ENCODE measurements around the gene PCSK4. TPM values are rescaled to one million over a fixed set of nuclear protein-coding genes. Genes with fewer than 3 reads are reported as not detected.
"Not testable (repeated sequence)": the region's sequence is repeated elsewhere in the genome, so short reads cannot be mapped to it uniquely, and the experiment has no call there.

The PCSK4 gene
- polyA plus RNA-seq, 1 experiment, result 1.3 TPM

GRCh38 chr19:1520203-1520780 is 30.1 kb upstream of the PCSK4 start:
- DNase-seq (ENCODE audit: low read depth), result no peak
- no peak for TF ChIP-seq CTCF (IDR thresholded peaks at IDR 0.05; ENCODE audit: insufficient read depth, low read depth, low read length)
- CTCF ChIA-PET, result no interaction called here
- H3K36me3 ChIP-seq (ENCODE audit: control insufficient read depth, insufficient read depth, low read length), result no peaks in the 10 kb centered on the region
- peaks cover 19% of the 10 kb centered on the region for H3K27me3 ChIP-seq (ENCODE audit: control insufficient read depth, insufficient read depth, low read length)
- POLR2A ChIA-PET, result no interaction called here
- H3K4me3 ChIP-seq (ENCODE audit: low read depth, low read length), result no peak overlapping the region

GRCh38 chr19:1519802-1520201 is 29.7 kb upstream of the PCSK4 start:
- CTCF ChIA-PET, result interaction anchor here (0.8 kb wide), 1 partner anchor 26 kb away, joined by 5 read pairs; no protein-coding TSS in a partner anchor
- POLR2A ChIA-PET, result not testable (repeated sequence)

GRCh38 chr19:1518471-1518870 is 28.3 kb upstream of the PCSK4 start:
- peaks cover 9% of the 10 kb centered on the region for H3K27me3 ChIP-seq (ENCODE audit: control insufficient read depth, insufficient read depth, low read length)
- no peak for TF ChIP-seq CTCF (IDR thresholded peaks at IDR 0.05; ENCODE audit: insufficient read depth, low read depth, low read length)
- ChIA-PET CTCF (interaction anchor here (0.7 kb wide), 1 partner anchor 339 kb away, joined by 3 read pairs; no protein-coding TSS in a partner anchor), POLR2A (no interaction called here)
- DNase-seq (ENCODE audit: low read depth), result no peak
- no peaks in the 10 kb centered on the region for H3K36me3 ChIP-seq (ENCODE audit: control insufficient read depth, insufficient read depth, low read length)
- H3K4me3 ChIP-seq (ENCODE audit: low read depth, low read length), result no peak overlapping the region

More at GRCh38 chr19:1519802-1520201, 29.7 kb upstream of the PCSK4 start:
- H3K27me3 ChIP-seq (ENCODE audit: control insufficient read depth, insufficient read depth, low read length), result peaks cover 16% of the 10 kb centered on the region
- not testable (repeated sequence) for DNase-seq (ENCODE audit: low read depth); H3K36me3 ChIP-seq (ENCODE audit: control insufficient read depth, insufficient read depth, low read length); H3K4me3 ChIP-seq (ENCODE audit: low read depth, low read length)

- no peaks in the 10 kb centered on the region for H3K36me3 ChIP-seq (ENCODE audit: control insufficient read depth, insufficient read depth, low read length)
- no peak for DNase-seq (ENCODE audit: low read depth)
- peaks cover 3% of the 10 kb centered on the region; the same call in 1 of the 2 replicates for H3K27me3 ChIP-seq (ENCODE audit: control insufficient read depth, insufficient read depth, low read length)
- ChIA-PET CTCF (no interaction called here), POLR2A (no interaction called here)
- TF ChIP-seq CTCF (IDR thresholded peaks at IDR 0.05; ENCODE audit: insufficient read depth, low read depth, low read length), result no peak
- H3K4me3 ChIP-seq (ENCODE audit: low read depth, low read length), result no peak overlapping the region
Measured at GRCh38 chr19:1516395-1516753, 26.2 kb upstream of the PCSK4 start.

GRCh38 chr19:1514986-1515721 is 25.0 kb upstream of the PCSK4 start:
- TF ChIP-seq CTCF (IDR thresholded peaks at IDR 0.05; ENCODE audit: insufficient read depth, low read depth, low read length), result no peak
- POLR2A ChIA-PET, result no interaction called here
- CTCF ChIA-PET, result interaction anchor here (0.8 to 1.0 kb wide), 2 partner anchors 11 to 23 kb away, joined by 3 to 4 read pairs; no protein-coding TSS in a partner anchor
- Histone ChIP-seq H3K36me3 (ENCODE audit: control insufficient read depth, insufficient read depth, low read length) (no peaks in the 10 kb centered on the region), H3K4me3 (ENCODE audit: low read depth, low read length) (no peak overlapping the region), H3K27me3 (ENCODE audit: control insufficient read depth, insufficient read depth, low read length) (peaks cover 3% of the 10 kb centered on the region; the same call in 1 of the 2 replicates)
- no peak for DNase-seq (ENCODE audit: low read depth)

Measured in BJ (cell line).